MM.1S (cell line): ENCODE data around the gene ZNF804B.

ENCODE experiments used
- DNase-seq: peaks from one replicate; pipeline ENCODE4 v3.0.0-alpha.2; 2015
- H2AFZ ChIP-seq: fragments of 300-600 bp; sonication (generic); 2 replicates; pipeline ENCODE4 v1.6.0; 2016; ENCODE audit warnings: antibody characterized with exemption, low read length
- H3F3A ChIP-seq: fragments of 300-600 bp; sonication (generic); 2 replicates; pipeline ENCODE4 v1.6.1; 2016; ENCODE audit warnings: mild to moderate bottlenecking, antibody characterized with exemption, low read length, moderate library complexity, mixed read lengths; ENCODE audit not compliant: insufficient read depth
- H3K27ac ChIP-seq: fragments of 300-600 bp; sonication (generic); 2 replicates; pipeline ENCODE4 v1.5.1; 2016; ENCODE audit warnings: mild to moderate bottlenecking, low read length
- H3K27me3 ChIP-seq: fragments of 300-600 bp; sonication (generic); replicated peaks from 2 replicates; pipeline ENCODE4 v1.6.0; 2016; ENCODE audit warnings: low read length; ENCODE audit not compliant: insufficient read depth
- H3K36me3 ChIP-seq: fragments of 300-600 bp; sonication (generic); replicated peaks from 2 replicates; pipeline ENCODE4 v1.6.1; 2016; ENCODE audit warnings: mild to moderate bottlenecking, low read length, mixed read lengths; ENCODE audit not compliant: insufficient read depth
- H3K4me1 ChIP-seq: fragments of 300-600 bp; sonication (generic); 2 replicates; pipeline ENCODE4 v1.6.1; 2016; ENCODE audit warnings: low read length, mixed read lengths
- H3K4me2 ChIP-seq: fragments of 300-600 bp; sonication (generic); 2 replicates; pipeline ENCODE4 v1.6.0; 2016; ENCODE audit warnings: low read depth, low read length
- H3K4me3 ChIP-seq: fragments of 300-600 bp; sonication (generic); 2 replicates; pipeline ENCODE4 v1.5.1; 2016; ENCODE audit warnings: low read length, mixed read lengths
- H3K79me2 ChIP-seq: fragments of 300-600 bp; sonication (generic); 2 replicates; pipeline ENCODE4 v1.6.1; 2016; ENCODE audit warnings: mixed run types, low read length, mixed read lengths
- H3K9ac ChIP-seq: fragments of 300-600 bp; sonication (generic); 2 replicates; pipeline ENCODE4 v1.6.1; 2016; ENCODE audit warnings: low read length, mixed read lengths
- H3K9me2 ChIP-seq: fragments of 300-600 bp; sonication (generic); replicated peaks from 2 replicates; pipeline ENCODE4 v1.6.1; 2016; ENCODE audit warnings: mild to moderate bottlenecking, low read length, mixed read lengths; ENCODE audit not compliant: insufficient read depth
- H3K9me3 ChIP-seq: fragments of 300-600 bp; sonication (generic); replicated peaks from 2 replicates; pipeline ENCODE4 v1.6.1; 2016; ENCODE audit warnings: mild to moderate bottlenecking, low read length, mixed read lengths; ENCODE audit not compliant: insufficient read depth
- H4K20me1 ChIP-seq: fragments of 300-600 bp; sonication (generic); 2 replicates; pipeline ENCODE4 v1.6.1; 2016; ENCODE audit warnings: mild to moderate bottlenecking, low read length, moderate library complexity, mixed read lengths; ENCODE audit not compliant: insufficient read depth
- CTCF ChIP-seq: fragments of 300-600 bp; sonication (generic); IDR thresholded peaks from 2 replicates; pipeline ENCODE4 v1.5.1; 2016; ENCODE audit warnings: antibody characterized with exemption, low read length, mixed read lengths
- EZH2 ChIP-seq: fragments of 300-600 bp; sonication (generic); optimal IDR thresholded peaks from 2 replicates; pipeline ENCODE3; 2017; ENCODE audit warnings: low read depth, mild to moderate bottlenecking, antibody characterized with exemption, low read length, mixed read lengths
- EZH2phosphoT487 ChIP-seq: fragments of 300-600 bp; sonication (generic); IDR thresholded peaks from 2 replicates; pipeline ENCODE4 v1.6.1; 2018; ENCODE audit warnings: antibody characterized with exemption, low read length

ZNF804B gene

GRCh38 chr7:88746126-88746525 lies 13.4 kb upstream of the ZNF804B start:
- Histone ChIP-seq H3K4me2 (no peak overlapping the region), H3K9me3 (no peaks in the 10 kb centered on the region), H3K4me3 (no peak overlapping the region), H3F3A (no peaks in the 10 kb centered on the region), H3K27ac (no peak overlapping the region), H3K79me2 (no peaks in the 10 kb centered on the region), H4K20me1 (no peaks in the 10 kb centered on the region), H3K9ac (no peak overlapping the region), H3K4me1 (no peaks in the 10 kb centered on the region), H3K36me3 (no peaks in the 10 kb centered on the region), H3K9me2 (no peaks in the 10 kb centered on the region), H2AFZ (no peak overlapping the region), H3K27me3 (no peaks in the 10 kb centered on the region)
- no peak for DNase-seq
- no peak for TF ChIP-seq CTCF
- TF ChIP-seq EZH2, result no peak
- no peak for TF ChIP-seq EZH2phosphoT487

GRCh38 chr7:88756802-88757201 lies 2.7 kb upstream of the ZNF804B start:
- DNase-seq, result no peak
- Histone ChIP-seq H3K27ac (no peak overlapping the region), H3K9ac (no peak overlapping the region), H2AFZ (no peak overlapping the region), H3K4me3 (no peak overlapping the region), H3K9me3 (no peaks in the 10 kb centered on the region), H3K36me3 (no peaks in the 10 kb centered on the region), H3K4me1 (no peaks in the 10 kb centered on the region), H3F3A (no peaks in the 10 kb centered on the region), H3K27me3 (no peaks in the 10 kb centered on the region), H4K20me1 (no peaks in the 10 kb centered on the region), H3K79me2 (no peaks in the 10 kb centered on the region), H3K9me2 (no peaks in the 10 kb centered on the region), H3K4me2 (no peak overlapping the region)
- TF ChIP-seq CTCF, result no peak
- no peak for TF ChIP-seq EZH2phosphoT487
- no peak for TF ChIP-seq EZH2

DNA sequence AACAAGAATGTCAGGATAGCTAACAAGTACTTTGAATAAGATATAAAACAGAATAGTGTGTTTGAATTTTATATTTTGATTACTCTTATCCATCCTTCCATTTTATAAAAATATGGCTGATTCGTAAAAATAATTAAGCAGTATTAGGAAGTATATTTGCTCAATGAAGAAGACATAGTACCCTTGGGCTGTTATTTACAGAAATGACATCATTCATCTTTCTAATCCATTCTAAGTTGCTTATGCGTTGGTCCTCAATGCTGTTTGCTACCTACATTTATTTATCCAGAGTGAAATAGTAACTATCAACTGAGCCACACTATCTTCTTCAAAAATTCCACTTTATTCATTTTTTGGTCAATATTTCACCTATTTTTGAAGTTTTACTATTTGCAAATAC lies 2.1 kb upstream of the ZNF804B start:
- Histone ChIP-seq H2AFZ (no peak overlapping the region), H3K36me3 (no peaks in the 10 kb centered on the region)

More for the DNA sequence above, 2.1 kb upstream of the ZNF804B start:
- no peak for TF ChIP-seq EZH2phosphoT487
- TF ChIP-seq CTCF, result no peak
- TF ChIP-seq EZH2, result no peak
- Histone ChIP-seq H3K4me2 (no peak overlapping the region), H3K9ac (no peak overlapping the region), H3K27me3 (no peaks in the 10 kb centered on the region), H3K4me1 (no peaks in the 10 kb centered on the region), H3K27ac (no peak overlapping the region), H4K20me1 (no peaks in the 10 kb centered on the region), H3K79me2 (no peaks in the 10 kb centered on the region), H3K9me2 (no peaks in the 10 kb centered on the region), H3F3A (no peaks in the 10 kb centered on the region), H3K9me3 (no peaks in the 10 kb centered on the region), H3K4me3 (no peak overlapping the region)
- DNase-seq, result no peak
